Fibroblast of peridontal ligament (primary cell): ENCODE results near the gene MARCOL.
"Not testable (repeated sequence)": the region's sequence is repeated elsewhere in the genome, so short reads cannot be mapped to it uniquely, and the experiment has no call there.

Experiments used
- DNase-seq: peaks from one replicate; pipeline ENCODE4 v3.0.0-alpha.2; 2010; ENCODE audit errors: extremely low read depth

Gene MARCOL

GRCh38 chr5:148267962-148268361, 29.6 kb downstream of the MARCOL start:
- no peak for DNase-seq

GRCh38 chr5:148268566-148268965, 30.2 kb downstream of the MARCOL start, which contains the start of gene SPINK13:
Gene SPINK13, plus strand, starts transcription at chr5:148268794. Its CDS starts 1,279 bp downstream, at chr5:148270073.
- peak; percentile 50 for DNase-seq

GRCh38 chr5:148275129-148275528, 36.8 kb downstream of the MARCOL start:
- DNase-seq = not testable (repeated sequence)

- not testable (repeated sequence) for DNase-seq
Observed at GRCh38 chr5:148280893-148281292, 42.6 kb downstream of the MARCOL start.

- DNase-seq = not testable (repeated sequence)
Observed at GRCh38 chr5:148281336-148281735, 43.0 kb downstream of the MARCOL start.

GRCh38 chr5:148290271-148291195, 52.2 kb downstream of the MARCOL start:
- peak; percentile 45 for DNase-seq
